Measurements from ENCODE around the gene ST3GAL3. TPM values are rescaled to one million over a fixed set of nuclear protein-coding genes. Genes with fewer than 3 reads are reported as not detected.

Gene ST3GAL3
- total and polyA plus RNA-seq, 4 donors = 20.2 to 32.0 (median 27.0) TPM

GRCh38 chr1:43731867-43732531 is 24.7 kb downstream of the ST3GAL3 start:
- no peak overlapping the region for H3K27ac ChIP-seq (ENCODE audit: low read depth in 1 of 2, low read length in 2 of 2)
- H3K36me3 ChIP-seq (ENCODE audit: control insufficient read depth in 1 of 2, insufficient read depth in 2 of 2, low read length in 1 of 2) = peaks cover 0 to 1% of the 10 kb centered on the region in 2 donors
- intact Hi-C loops (cut with DNase I) = no loop called here
- H3K27me3 ChIP-seq (ENCODE audit: control insufficient read depth in 1 of 2, insufficient read depth in 2 of 2, low read length in 1 of 2) = no peaks in the 10 kb centered on the region
- 83 to 86% methylated on average over 7 of the region's 7 CpGs for WGBS, 2 donors
- ATAC-seq (ENCODE audit: low FRiP score) = no peak
- DNase-seq = no peak
- H3K4me1 ChIP-seq (ENCODE audit: control insufficient read depth in 1 of 2, insufficient read depth in 2 of 2, low read length in 2 of 2) = peaks cover 0 to 1% of the 10 kb centered on the region in 2 donors
- H3K4me3 ChIP-seq (ENCODE audit: low read length in 2 of 2) = no peak overlapping the region
- no peaks in the 10 kb centered on the region for H3K9me3 ChIP-seq (ENCODE audit: control insufficient read depth, low read length)

- no peak for ATAC-seq (ENCODE audit: low FRiP score)
- WGBS, 2 donors = 77 to 80% methylated on average over 2 of the region's 2 CpGs
- intact Hi-C loops (cut with DNase I) = no loop called here
These were observed 29.5 kb downstream of the ST3GAL3 start for GRCh38 chr1:43736819-43737218.

GRCh38 chr1:43742026-43742425 is 34.7 kb downstream of the ST3GAL3 start:
- no peaks in the 10 kb centered on the region for H3K9me3 ChIP-seq (ENCODE audit: control insufficient read depth, low read length)
- WGBS, 2 donors = 85 to 91% methylated on average over 4 of the region's 4 CpGs
- no peaks in the 10 kb centered on the region for H3K27me3 ChIP-seq (ENCODE audit: control insufficient read depth in 1 of 2, insufficient read depth in 2 of 2, low read length in 1 of 2)
- H3K4me1 ChIP-seq (ENCODE audit: control insufficient read depth in 1 of 2, insufficient read depth in 2 of 2, low read length in 2 of 2) = no peaks in the 10 kb centered on the region
- no peak for DNase-seq
- ATAC-seq (ENCODE audit: low FRiP score) = no peak
- intact Hi-C loops (cut with DNase I) = no loop called here
- no peak overlapping the region for H3K27ac ChIP-seq (ENCODE audit: low read depth in 1 of 2, low read length in 2 of 2)
- H3K4me3 ChIP-seq (ENCODE audit: low read length in 2 of 2) = no peak overlapping the region
- no peaks in the 10 kb centered on the region for H3K36me3 ChIP-seq (ENCODE audit: control insufficient read depth in 1 of 2, insufficient read depth in 2 of 2, low read length in 1 of 2)

More at GRCh38 chr1:43736819-43737218, 29.5 kb downstream of the ST3GAL3 start:
- Histone ChIP-seq H3K9me3 (ENCODE audit: control insufficient read depth, low read length) (no peaks in the 10 kb centered on the region), H3K4me3 (ENCODE audit: low read length in 2 of 2) (no peak overlapping the region), H3K27me3 (ENCODE audit: control insufficient read depth in 1 of 2, insufficient read depth in 2 of 2, low read length in 1 of 2) (no peaks in the 10 kb centered on the region), H3K27ac (ENCODE audit: low read depth in 1 of 2, low read length in 2 of 2) (no peak overlapping the region), H3K36me3 (ENCODE audit: control insufficient read depth in 1 of 2, insufficient read depth in 2 of 2, low read length in 1 of 2) (peaks cover 0 to 1% of the 10 kb centered on the region in 2 donors), H3K4me1 (ENCODE audit: control insufficient read depth in 1 of 2, insufficient read depth in 2 of 2, low read length in 2 of 2) (peaks cover 0 to 1% of the 10 kb centered on the region in 2 donors)
- DNase-seq = no peak

GRCh38 chr1:43743206-43743605 is 35.9 kb downstream of the ST3GAL3 start:
- no peak for ATAC-seq (ENCODE audit: low FRiP score)
- no peak overlapping the region for H3K4me3 ChIP-seq (ENCODE audit: low read length in 2 of 2)
- WGBS, 2 donors = 89 to 96% methylated on average over 1 of the region's 1 CpG

GRCh38 chr1:43747736-43748135 is 40.4 kb downstream of the ST3GAL3 start:
- Histone ChIP-seq H3K27ac (ENCODE audit: low read depth in 1 of 2, low read length in 2 of 2) (no peak overlapping the region), H3K27me3 (ENCODE audit: control insufficient read depth in 1 of 2, insufficient read depth in 2 of 2, low read length in 1 of 2) (no peaks in the 10 kb centered on the region), H3K4me3 (ENCODE audit: low read length in 2 of 2) (no peak overlapping the region), H3K9me3 (ENCODE audit: control insufficient read depth, low read length) (no peaks in the 10 kb centered on the region), H3K36me3 (ENCODE audit: control insufficient read depth in 1 of 2, insufficient read depth in 2 of 2, low read length in 1 of 2) (no peaks in the 10 kb centered on the region), H3K4me1 (ENCODE audit: control insufficient read depth in 1 of 2, insufficient read depth in 2 of 2, low read length in 2 of 2) (no peaks in the 10 kb centered on the region)
- 83 to 95% methylated on average over 4 of the region's 4 CpGs for WGBS, 2 donors
- DNase-seq = no peak
- no peak for ATAC-seq (ENCODE audit: low FRiP score)
- intact Hi-C loops (cut with DNase I) = no loop called here

More at GRCh38 chr1:43743206-43743605, 35.9 kb downstream of the ST3GAL3 start:
- Histone ChIP-seq H3K27ac (ENCODE audit: low read depth in 1 of 2, low read length in 2 of 2) (no peak overlapping the region), H3K27me3 (ENCODE audit: control insufficient read depth in 1 of 2, insufficient read depth in 2 of 2, low read length in 1 of 2) (no peaks in the 10 kb centered on the region), H3K4me1 (ENCODE audit: control insufficient read depth in 1 of 2, insufficient read depth in 2 of 2, low read length in 2 of 2) (no peaks in the 10 kb centered on the region), H3K9me3 (ENCODE audit: control insufficient read depth, low read length) (no peaks in the 10 kb centered on the region), H3K36me3 (ENCODE audit: control insufficient read depth in 1 of 2, insufficient read depth in 2 of 2, low read length in 1 of 2) (no peaks in the 10 kb centered on the region)
- no peak for DNase-seq
- intact Hi-C loops (cut with DNase I) = no loop called here

GRCh38 chr1:43750083-43750482 is 42.7 kb downstream of the ST3GAL3 start:
- Histone ChIP-seq H3K27me3 (ENCODE audit: control insufficient read depth in 1 of 2, insufficient read depth in 2 of 2, low read length in 1 of 2) (no peaks in the 10 kb centered on the region), H3K27ac (ENCODE audit: low read depth in 1 of 2, low read length in 2 of 2) (no peak overlapping the region), H3K9me3 (ENCODE audit: control insufficient read depth, low read length) (no peaks in the 10 kb centered on the region), H3K4me3 (ENCODE audit: low read length in 2 of 2) (no peak overlapping the region), H3K4me1 (ENCODE audit: control insufficient read depth in 1 of 2, insufficient read depth in 2 of 2, low read length in 2 of 2) (no peaks in the 10 kb centered on the region), H3K36me3 (ENCODE audit: control insufficient read depth in 1 of 2, insufficient read depth in 2 of 2, low read length in 1 of 2) (no peaks in the 10 kb centered on the region)
- ATAC-seq (ENCODE audit: low FRiP score) = no peak
- intact Hi-C loops (cut with DNase I) = no loop called here
- DNase-seq = no peak
- 91 to 93% methylated on average over 1 of the region's 1 CpG for WGBS, 2 donors

- H3K4me3 ChIP-seq (ENCODE audit: low read length in 2 of 2) = no peak overlapping the region
- ATAC-seq (ENCODE audit: low FRiP score) (no peak), DNase-seq (no peak)
- no peaks in the 10 kb centered on the region for H3K4me1 ChIP-seq (ENCODE audit: control insufficient read depth in 1 of 2, insufficient read depth in 2 of 2, low read length in 2 of 2)
- H3K36me3 ChIP-seq (ENCODE audit: control insufficient read depth in 1 of 2, insufficient read depth in 2 of 2, low read length in 1 of 2) = no peaks in the 10 kb centered on the region
- no peaks in the 10 kb centered on the region for H3K27me3 ChIP-seq (ENCODE audit: control insufficient read depth in 1 of 2, insufficient read depth in 2 of 2, low read length in 1 of 2)
- no peak overlapping the region for H3K27ac ChIP-seq (ENCODE audit: low read depth in 1 of 2, low read length in 2 of 2)
- no peaks in the 10 kb centered on the region for H3K9me3 ChIP-seq (ENCODE audit: control insufficient read depth, low read length)
- 79 to 83% methylated on average over 1 of the region's 1 CpG for WGBS, 2 donors
- intact Hi-C loops (cut with DNase I) = no loop called here
These were observed 46.1 kb downstream of the ST3GAL3 start for GRCh38 chr1:43753422-43753821.

- Histone ChIP-seq H3K4me1 (ENCODE audit: control insufficient read depth in 1 of 2, insufficient read depth in 2 of 2, low read length in 2 of 2) (no peaks in the 10 kb centered on the region), H3K9me3 (ENCODE audit: control insufficient read depth, low read length) (no peaks in the 10 kb centered on the region), H3K27me3 (ENCODE audit: control insufficient read depth in 1 of 2, insufficient read depth in 2 of 2, low read length in 1 of 2) (no peaks in the 10 kb centered on the region), H3K27ac (ENCODE audit: low read depth in 1 of 2, low read length in 2 of 2) (no peak overlapping the region), H3K36me3 (ENCODE audit: control insufficient read depth in 1 of 2, insufficient read depth in 2 of 2, low read length in 1 of 2) (no peaks in the 10 kb centered on the region), H3K4me3 (ENCODE audit: low read length in 2 of 2) (no peak overlapping the region)
- ATAC-seq (ENCODE audit: low FRiP score) = no peak
- DNase-seq = no peak
- intact Hi-C loops (cut with DNase I) = no loop called here
These were observed 47.6 kb downstream of the ST3GAL3 start for GRCh38 chr1:43754892-43755291.

- no peak overlapping the region for H3K27ac ChIP-seq (ENCODE audit: low read depth in 1 of 2, low read length in 2 of 2)
- H3K4me1 ChIP-seq (ENCODE audit: control insufficient read depth in 1 of 2, insufficient read depth in 2 of 2, low read length in 2 of 2) = no peaks in the 10 kb centered on the region
- WGBS, 2 donors = 87 to 95% methylated on average over 2 of the region's 2 CpGs
- no peaks in the 10 kb centered on the region for H3K9me3 ChIP-seq (ENCODE audit: control insufficient read depth, low read length)
- ATAC-seq (ENCODE audit: low FRiP score) = no peak
- no peaks in the 10 kb centered on the region for H3K36me3 ChIP-seq (ENCODE audit: control insufficient read depth in 1 of 2, insufficient read depth in 2 of 2, low read length in 1 of 2)
- no peak for DNase-seq
- intact Hi-C loops (cut with DNase I) = no loop called here
- H3K4me3 ChIP-seq (ENCODE audit: low read length in 2 of 2) = no peak overlapping the region
- no peaks in the 10 kb centered on the region for H3K27me3 ChIP-seq (ENCODE audit: control insufficient read depth in 1 of 2, insufficient read depth in 2 of 2, low read length in 1 of 2)
These were observed 50.2 kb downstream of the ST3GAL3 start for GRCh38 chr1:43757343-43758053.
